ENCODE results near the gene IGFBPL1. TPM values are rescaled to one million over a fixed set of nuclear protein-coding genes. Genes with fewer than 3 reads are reported as not detected.

The IGFBPL1 gene
- total and polyA plus RNA-seq, 2 of the 8 experiments (the other 6 are each of a cell fraction or from before 2014, with no cell fraction given) = 31.3 to 33.8 TPM

GRCh38 chr9:38392235-38393127, 31.8 kb downstream of the IGFBPL1 start, which contains the start of gene ALDH1B1 (continued):
- TF ChIP-seq CHD7 (IDR thresholded peaks at IDR 0.05; ENCODE audit: insufficient replicate concordance, low read length) = no peak
- no peak for TF ChIP-seq MAFK (IDR thresholded peaks at IDR 0.05; ENCODE audit: low read depth, low read length)
- peak; percentile 76; the same call in 1 of the 2 replicates for TF ChIP-seq GTF2F1 (IDR thresholded peaks at IDR 0.05; ENCODE audit: borderline replicate concordance, low read depth, low read length)
- TF ChIP-seq ASH2L (IDR thresholded peaks at IDR 0.05; ENCODE audit: low read length) = peak; percentile 84
- peak; percentile 14 to 18; a peak in 2 of 4 replicates for TF ChIP-seq RAD21 (IDR thresholded peaks at IDR 0.05 in 1 of 2, conservative IDR thresholded peaks at IDR 0.05 in 1 of 2; ENCODE audit: low read depth in 2 of 2, low read length in 2 of 2)
- TF ChIP-seq RBBP5 (IDR thresholded peaks at IDR 0.05; ENCODE audit: borderline replicate concordance, low read depth, low read length) = peak; percentile 69
- TF ChIP-seq TCF12 (IDR thresholded peaks at IDR 0.05; ENCODE audit: low read depth, low read length) = no peak
- TF ChIP-seq RNF2 (IDR thresholded peaks at IDR 0.05; ENCODE audit: borderline replicate concordance, low read depth, low read length, missing control alignments, poor library complexity, severe bottlenecking) = no peak
- no peak for TF ChIP-seq CEBPB (IDR thresholded peaks at IDR 0.05; ENCODE audit: low read depth, low read length)

Measured in H1 (cell line).